IPS DF 6.9 (cell line): ENCODE data around the gene KIAA0319L.
A peak's percentile ranks its signal among the peaks of the same experiment; 100 is the strongest.

Source experiments
- DNase-seq: peaks from one replicate; pipeline ENCODE4 v3.0.0-alpha.2; 2013; ENCODE audit warnings: low read depth, low spot score
- H3K27ac ChIP-seq: one replicate; pipeline ENCODE4 v1.5.1; 2013; ENCODE audit warnings: low read length, control low read depth
- H3K27me3 ChIP-seq: 2 replicates; pipeline ENCODE4 v1.6.1; 2013; ENCODE audit warnings: mild to moderate bottlenecking, low read length; ENCODE audit not compliant: control insufficient read depth, insufficient read depth
- H3K36me3 ChIP-seq: 2 replicates; pipeline ENCODE4 v1.6.1; 2013; ENCODE audit warnings: low read length; ENCODE audit not compliant: control insufficient read depth, insufficient read depth
- H3K4me1 ChIP-seq: 2 replicates; pipeline ENCODE4 v1.6.1; 2013; ENCODE audit warnings: low read length; ENCODE audit not compliant: control insufficient read depth, insufficient read depth
- H3K4me3 ChIP-seq: 2 replicates; pipeline ENCODE4 v1.5.1; 2013; ENCODE audit warnings: mild to moderate bottlenecking, low read length
- H3K9me3 ChIP-seq: 2 replicates; pipeline ENCODE4 v1.6.1; 2013; ENCODE audit warnings: low read length, inconsistent platforms; ENCODE audit not compliant: control insufficient read depth, insufficient read depth
- WGBS: extraction: QIAGEN DNeasy Blood & Tissue Kit; methylation state at CpG from one replicate; pipeline ENCODE4 v1.1.7; 2013; ENCODE audit warnings: mixed read lengths, missing lambda C conversion rate; ENCODE audit not compliant: insufficient read length, insufficient coverage; 5-methylcytosine and 5-hydroxymethylcytosine counted together

KIAA0319L gene

GRCh38 chr1:35573198-35574124 is 16.3 kb upstream of the KIAA0319L start, which contains the start of gene TFAP2E:
Gene TFAP2E, plus strand, starts transcription at chr1:35573314. Its CDS starts 264 bp downstream, at chr1:35573578.
- H3K4me1 ChIP-seq: peaks cover 7% of the 10 kb centered on the region; the same call in 1 of the 2 replicates
- H3K4me3 ChIP-seq: peak within 1 kb of the TSS; percentile 51; the same call in 1 of the 2 replicates
- no peak for DNase-seq
- H3K27me3 ChIP-seq: peaks cover 68% of the 10 kb centered on the region
- H3K27ac ChIP-seq: no peak within 1 kb of the TSS
- no peaks in the 10 kb centered on the region for H3K36me3 ChIP-seq
- WGBS: no CpG with 5 or more reads among the region's 95 CpGs
- H3K9me3 ChIP-seq: no peaks in the 10 kb centered on the region

GRCh38 chr1:35572296-35572695 is 15.1 kb upstream of the KIAA0319L start:
- Histone ChIP-seq H3K27me3 (peaks cover 59% of the 10 kb centered on the region), H3K4me1 (peaks cover 7% of the 10 kb centered on the region; the same call in 1 of the 2 replicates), H3K36me3 (no peaks in the 10 kb centered on the region), H3K9me3 (no peaks in the 10 kb centered on the region), H3K4me3 (no peak overlapping the region), H3K27ac (no peak overlapping the region)
- DNase-seq: no peak
- WGBS: no CpG with 5 or more reads among the region's 2 CpGs

DNA sequence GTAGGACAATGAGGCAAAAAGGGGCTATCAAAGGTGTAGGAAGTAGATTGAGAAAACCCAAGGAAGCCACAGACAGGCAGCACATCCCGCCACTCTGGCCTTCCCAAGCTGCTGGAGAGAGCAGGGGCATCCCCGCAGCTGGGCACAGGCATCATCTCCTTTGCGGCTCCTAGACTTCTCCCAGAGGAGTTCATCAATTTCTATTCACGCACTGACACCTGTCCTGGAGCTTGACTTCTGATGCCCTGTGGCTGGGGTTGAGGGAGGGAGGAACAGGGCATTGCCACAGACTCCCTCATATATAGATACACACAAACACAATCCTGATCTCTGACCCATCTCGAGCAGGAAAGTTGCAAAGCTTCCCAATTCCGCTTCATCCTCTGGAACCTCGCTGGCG is 14.1 kb upstream of the KIAA0319L start:
- no CpG with 5 or more reads among the region's 8 CpGs for WGBS
- Histone ChIP-seq H3K9me3 (no peaks in the 10 kb centered on the region), H3K4me1 (peaks cover 4% of the 10 kb centered on the region; the same call in 1 of the 2 replicates), H3K27me3 (peaks cover 50% of the 10 kb centered on the region), H3K4me3 (no peak overlapping the region), H3K36me3 (0 out of 2 replicates have a peak, but pooled peaks cover 4% of the 10 kb centered on the region), H3K27ac (no peak overlapping the region)
- DNase-seq: no peak

DNA sequence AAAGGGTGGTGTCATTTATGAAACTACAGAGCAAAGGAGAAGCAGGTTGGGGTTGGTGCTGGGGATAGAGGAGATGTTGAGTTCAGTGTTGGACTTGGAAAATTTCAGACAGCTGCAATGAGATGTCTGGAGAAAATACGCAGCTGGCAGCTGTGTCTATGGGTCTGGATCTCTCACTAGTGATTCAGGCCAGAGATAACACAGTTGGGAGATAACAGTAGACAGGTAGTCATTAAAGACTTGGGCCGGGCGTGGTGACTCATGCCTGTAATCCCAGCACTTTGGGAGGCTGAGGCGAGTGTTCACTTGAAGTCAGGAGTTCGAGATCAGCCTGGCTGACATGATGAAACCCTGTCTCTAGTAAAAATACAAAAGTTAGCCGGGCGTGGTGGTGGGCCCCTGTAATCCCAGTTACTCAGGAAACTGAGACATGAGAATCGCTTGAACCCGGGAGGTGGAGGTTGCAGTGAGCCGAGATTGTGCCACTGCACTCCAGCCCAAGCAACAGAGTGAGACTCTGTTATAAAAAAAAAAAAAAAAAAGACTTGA is 13.5 kb upstream of the KIAA0319L start:
- H3K4me1 ChIP-seq: peaks cover 2% of the 10 kb centered on the region; the same call in 1 of the 2 replicates
- H3K9me3 ChIP-seq: no peaks in the 10 kb centered on the region
- H3K4me3 ChIP-seq: no peak overlapping the region
- peaks cover 44% of the 10 kb centered on the region for H3K27me3 ChIP-seq
- no peak for DNase-seq
- WGBS: no CpG with 5 or more reads among the region's 10 CpGs
- H3K36me3 ChIP-seq: 0 out of 2 replicates have a peak, but pooled peaks cover 4% of the 10 kb centered on the region
- no peak overlapping the region for H3K27ac ChIP-seq

DNA sequence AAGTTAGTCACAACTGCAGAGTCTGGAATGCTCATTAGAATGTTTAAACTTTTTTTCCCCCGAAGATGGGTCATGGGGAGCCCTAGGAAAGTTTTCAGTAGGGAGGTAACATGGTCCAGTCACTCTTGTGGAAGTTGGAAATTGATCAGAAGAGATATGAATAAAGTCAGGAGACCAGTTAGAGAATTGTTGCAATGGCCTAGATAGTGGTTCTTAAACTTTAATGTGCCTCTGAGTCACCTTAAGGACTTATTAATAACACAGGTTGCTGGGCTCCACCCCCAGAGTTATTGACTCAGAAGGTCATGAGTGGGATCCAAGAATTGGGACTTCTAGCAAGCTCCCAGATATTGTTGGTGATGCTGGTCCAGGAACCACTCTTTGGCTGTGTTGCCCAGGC is 12.7 kb upstream of the KIAA0319L start:
- peaks cover 37% of the 10 kb centered on the region for H3K27me3 ChIP-seq
- DNase-seq: no peak
- H3K4me1 ChIP-seq: peaks cover under 1% of the 10 kb centered on the region; the same call in 1 of the 2 replicates
- H3K9me3 ChIP-seq: no peaks in the 10 kb centered on the region
- H3K4me3 ChIP-seq: no peak overlapping the region
- WGBS: no CpG with 5 or more reads among the region's 1 CpG
- H3K36me3 ChIP-seq: peaks cover 4% of the 10 kb centered on the region; the same call in 1 of the 2 replicates
- no peak overlapping the region for H3K27ac ChIP-seq

DNA sequence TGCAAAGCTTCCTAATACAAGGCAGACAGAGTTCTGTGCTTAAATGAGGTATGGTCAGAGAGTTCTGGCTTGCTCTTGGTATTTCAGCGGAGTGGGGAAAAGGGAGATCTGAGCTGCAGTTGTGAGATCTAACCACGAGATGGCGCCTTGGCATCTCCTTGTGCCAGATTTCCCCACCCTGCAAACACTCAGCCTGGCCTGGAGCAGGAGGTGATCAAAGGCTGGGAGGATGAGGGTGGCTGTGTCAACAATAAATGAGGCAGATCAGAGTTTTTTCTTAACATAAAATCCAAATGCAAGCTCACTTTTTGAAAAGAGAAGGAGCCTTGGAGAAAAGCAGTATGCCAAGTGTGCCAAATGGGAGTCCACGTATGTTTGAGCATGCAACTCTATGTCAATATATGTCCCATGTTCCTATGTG is 11.8 kb upstream of the KIAA0319L start:
- no peak overlapping the region for H3K4me3 ChIP-seq
- no CpG with 5 or more reads among the region's 4 CpGs for WGBS
- peaks cover 6% of the 10 kb centered on the region; the same call in 1 of the 2 replicates for H3K36me3 ChIP-seq
- no peaks in the 10 kb centered on the region for H3K4me1 ChIP-seq
- peaks cover 28% of the 10 kb centered on the region for H3K27me3 ChIP-seq
- no peak overlapping the region for H3K27ac ChIP-seq
- DNase-seq: no peak
- H3K9me3 ChIP-seq: no peaks in the 10 kb centered on the region

GRCh38 chr1:35567947-35568558 is 10.8 kb upstream of the KIAA0319L start:
- no peaks in the 10 kb centered on the region for H3K9me3 ChIP-seq
- no peak overlapping the region for H3K4me3 ChIP-seq
- peaks cover 7% of the 10 kb centered on the region; the same call in 1 of the 2 replicates for H3K36me3 ChIP-seq
- H3K27me3 ChIP-seq: peaks cover 20% of the 10 kb centered on the region
- WGBS: no CpG with 5 or more reads among the region's 9 CpGs
- no peak for DNase-seq
- no peaks in the 10 kb centered on the region for H3K4me1 ChIP-seq
- H3K27ac ChIP-seq: no peak overlapping the region

GRCh38 chr1:35565742-35566133 is 8.5 kb upstream of the KIAA0319L start:
- H3K36me3 ChIP-seq: peaks cover 23% of the 10 kb centered on the region
- H3K9me3 ChIP-seq: no peaks in the 10 kb centered on the region
- WGBS: no CpG with 5 or more reads among the region's 11 CpGs
- H3K27me3 ChIP-seq: no peaks in the 10 kb centered on the region
- no peak overlapping the region for H3K4me3 ChIP-seq
- H3K4me1 ChIP-seq: no peaks in the 10 kb centered on the region
- DNase-seq: no peak
- H3K27ac ChIP-seq: no peak overlapping the region

GRCh38 chr1:35564884-35565741 is 7.9 kb upstream of the KIAA0319L start:
- Histone ChIP-seq H3K27ac (no peak overlapping the region), H3K36me3 (peaks cover 28% of the 10 kb centered on the region), H3K4me1 (no peaks in the 10 kb centered on the region), H3K9me3 (no peaks in the 10 kb centered on the region), H3K27me3 (no peaks in the 10 kb centered on the region), H3K4me3 (no peak overlapping the region)
- no peak for DNase-seq
- no CpG with 5 or more reads among the region's 28 CpGs for WGBS
